HCT116 (cell line): ENCODE data around the gene WSB1.

Experiments used
- CBX3 ChIP-seq: IDR thresholded peaks from 2 replicates; pipeline ENCODE4 v1.6.1; 2012; ENCODE audit warnings: low read depth
- CEBPB ChIP-seq: IDR thresholded peaks from 2 replicates; pipeline ENCODE4 v1.6.1; 2012; ENCODE audit warnings: low read depth
- CTCF ChIP-seq, 3 experiments: fragments of 200-600 bp in 1 of 3; sonication (generic) in 1 of 3; IDR thresholded peaks in 2 of 3; conservative IDR thresholded peaks in 1 of 3; 2 replicates each; pipeline ENCODE4 v1.5.1; 2012 to 2017; ENCODE audit warnings: low read depth in 2 of 3, low read length in 2 of 3, antibody characterized with exemption in 1 of 3, borderline replicate concordance in 1 of 3, control low read depth in 1 of 3, mild to moderate bottlenecking in 1 of 3, mixed read lengths in 1 of 3, mixed run types in 1 of 3, moderate library complexity in 1 of 3; ENCODE audit not compliant: insufficient read depth in 1 of 3
- EZH2 ChIP-seq: fragments of 200-600 bp; sonication (generic); IDR thresholded peaks from 2 replicates; pipeline ENCODE4 v1.6.1; 2017; ENCODE audit warnings: antibody characterized with exemption, mixed run types
- EZH2phosphoT487 ChIP-seq: fragments of 200-600 bp; IDR thresholded peaks from 2 replicates; pipeline ENCODE4 v1.6.1; 2018; ENCODE audit warnings: antibody characterized with exemption, borderline replicate concordance
- POLR2A ChIP-seq: IDR thresholded peaks from 2 replicates; pipeline ENCODE4 v1.7.0; 2011; ENCODE audit warnings: borderline replicate concordance; ENCODE audit not compliant: insufficient read depth, insufficient read length; ENCODE audit errors: extremely low read depth
- POLR2AphosphoS5 ChIP-seq: IDR thresholded peaks from 2 replicates; pipeline ENCODE4 v1.6.1; 2011; ENCODE audit warnings: mild to moderate bottlenecking, low read depth, low read length, moderate library complexity
- REST ChIP-seq: IDR thresholded peaks from 2 replicates; pipeline ENCODE4 v1.6.1; 2012; ENCODE audit warnings: low read depth
- TCF7L2 ChIP-seq: IDR thresholded peaks from 2 replicates; pipeline ENCODE4 v1.7.0; 2011; ENCODE audit warnings: borderline replicate concordance, inconsistent platforms; ENCODE audit not compliant: insufficient read depth, insufficient read length; ENCODE audit errors: extremely low read depth
- ZBTB33 ChIP-seq: IDR thresholded peaks from 2 replicates; pipeline ENCODE4 v1.6.1; 2011; ENCODE audit warnings: mild to moderate bottlenecking, low read length, moderate library complexity; ENCODE audit not compliant: insufficient replicate concordance; ENCODE audit errors: extremely low read depth
- ZFX ChIP-seq: fragments of 450-650 bp; IDR thresholded peaks from 2 replicates; pipeline ENCODE4 v1.6.1; 2017
- ZNF274 ChIP-seq: fragments of 200-500 bp; sonication (Bioruptor generic); IDR thresholded peaks from 2 replicates; pipeline ENCODE4 v1.6.1; 2014; ENCODE audit warnings: mild to moderate bottlenecking, low read depth, low read length, inconsistent platforms

GRCh38 chr17:27351759-27352158 lies 57.8 kb downstream of the WSB1 start:
- TF ChIP-seq POLR2AphosphoS5: no peak
- TF ChIP-seq POLR2A: no peak
- no peak for TF ChIP-seq EZH2
- TF ChIP-seq ZFX: no peak
- TF ChIP-seq EZH2phosphoT487: no peak
- no peak for TF ChIP-seq CTCF (IDR thresholded peaks at IDR 0.05 in 2 of 3, conservative IDR thresholded peaks at IDR 0.05 in 1 of 3; ENCODE audit: borderline replicate concordance in 1 of 3, insufficient read depth in 1 of 3, low read depth in 2 of 3, low read length in 2 of 3)
- TF ChIP-seq ZBTB33: no peak
- no peak for TF ChIP-seq REST
- no peak for TF ChIP-seq ZNF274
- TF ChIP-seq TCF7L2: no peak
- TF ChIP-seq CBX3: no peak
- no peak for TF ChIP-seq CEBPB
